HFF-Myc (cell line): ENCODE results near the gene RAD51AP2.

Experiments
- DNase-seq: peaks from one replicate; pipeline ENCODE4 v3.0.0-alpha.2; 2011; ENCODE audit warnings: low read depth; ENCODE audit errors: extremely low read depth
- H3K4me3 ChIP-seq: replicated peaks from 2 replicates; pipeline ENCODE4 v1.5.1; 2011; ENCODE audit warnings: low read depth, mild to moderate bottlenecking, control low read depth, low read length
- TF ChIP-seq, protein P1 (sequence below): IDR thresholded peaks from 2 replicates; pipeline ENCODE4 v1.5.1; 2012; ENCODE audit warnings: mild to moderate bottlenecking, low read depth, low read length, control low read depth; ENCODE audit errors: missing control alignments

Gene RAD51AP2

DNA sequence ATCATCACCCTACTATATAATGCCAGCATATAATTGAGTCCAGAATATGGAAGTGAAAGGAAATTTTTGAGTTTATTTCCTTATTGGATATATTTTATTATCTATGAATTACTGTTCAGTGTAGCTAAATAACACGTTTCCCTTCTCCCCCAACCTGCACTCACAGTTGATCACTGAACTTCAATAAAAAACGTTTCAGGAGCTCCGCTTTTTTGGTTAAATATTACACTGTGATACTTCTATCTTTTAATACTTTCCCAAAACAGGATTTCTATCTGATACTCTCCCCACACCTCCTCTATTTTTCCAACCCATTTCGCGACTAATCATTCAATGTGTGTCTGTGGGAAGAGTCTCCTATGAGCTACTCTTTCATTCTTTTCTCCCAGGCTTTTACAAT lies 29.5 kb upstream of the RAD51AP2 start:
- TF ChIP-seq, protein P1, sequence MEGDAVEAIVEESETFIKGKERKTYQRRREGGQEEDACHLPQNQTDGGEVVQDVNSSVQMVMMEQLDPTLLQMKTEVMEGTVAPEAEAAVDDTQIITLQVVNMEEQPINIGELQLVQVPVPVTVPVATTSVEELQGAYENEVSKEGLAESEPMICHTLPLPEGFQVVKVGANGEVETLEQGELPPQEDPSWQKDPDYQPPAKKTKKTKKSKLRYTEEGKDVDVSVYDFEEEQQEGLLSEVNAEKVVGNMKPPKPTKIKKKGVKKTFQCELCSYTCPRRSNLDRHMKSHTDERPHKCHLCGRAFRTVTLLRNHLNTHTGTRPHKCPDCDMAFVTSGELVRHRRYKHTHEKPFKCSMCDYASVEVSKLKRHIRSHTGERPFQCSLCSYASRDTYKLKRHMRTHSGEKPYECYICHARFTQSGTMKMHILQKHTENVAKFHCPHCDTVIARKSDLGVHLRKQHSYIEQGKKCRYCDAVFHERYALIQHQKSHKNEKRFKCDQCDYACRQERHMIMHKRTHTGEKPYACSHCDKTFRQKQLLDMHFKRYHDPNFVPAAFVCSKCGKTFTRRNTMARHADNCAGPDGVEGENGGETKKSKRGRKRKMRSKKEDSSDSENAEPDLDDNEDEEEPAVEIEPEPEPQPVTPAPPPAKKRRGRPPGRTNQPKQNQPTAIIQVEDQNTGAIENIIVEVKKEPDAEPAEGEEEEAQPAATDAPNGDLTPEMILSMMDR = no peak

GRCh38 chr2:17547237-17547636 lies 29.0 kb upstream of the RAD51AP2 start:
- DNase-seq = no peak
- no peak overlapping the region for H3K4me3 ChIP-seq
- TF ChIP-seq, protein P1 = no peak

More for the DNA sequence above, 29.5 kb upstream of the RAD51AP2 start:
- no peak for DNase-seq
- H3K4me3 ChIP-seq = no peak overlapping the region

DNA sequence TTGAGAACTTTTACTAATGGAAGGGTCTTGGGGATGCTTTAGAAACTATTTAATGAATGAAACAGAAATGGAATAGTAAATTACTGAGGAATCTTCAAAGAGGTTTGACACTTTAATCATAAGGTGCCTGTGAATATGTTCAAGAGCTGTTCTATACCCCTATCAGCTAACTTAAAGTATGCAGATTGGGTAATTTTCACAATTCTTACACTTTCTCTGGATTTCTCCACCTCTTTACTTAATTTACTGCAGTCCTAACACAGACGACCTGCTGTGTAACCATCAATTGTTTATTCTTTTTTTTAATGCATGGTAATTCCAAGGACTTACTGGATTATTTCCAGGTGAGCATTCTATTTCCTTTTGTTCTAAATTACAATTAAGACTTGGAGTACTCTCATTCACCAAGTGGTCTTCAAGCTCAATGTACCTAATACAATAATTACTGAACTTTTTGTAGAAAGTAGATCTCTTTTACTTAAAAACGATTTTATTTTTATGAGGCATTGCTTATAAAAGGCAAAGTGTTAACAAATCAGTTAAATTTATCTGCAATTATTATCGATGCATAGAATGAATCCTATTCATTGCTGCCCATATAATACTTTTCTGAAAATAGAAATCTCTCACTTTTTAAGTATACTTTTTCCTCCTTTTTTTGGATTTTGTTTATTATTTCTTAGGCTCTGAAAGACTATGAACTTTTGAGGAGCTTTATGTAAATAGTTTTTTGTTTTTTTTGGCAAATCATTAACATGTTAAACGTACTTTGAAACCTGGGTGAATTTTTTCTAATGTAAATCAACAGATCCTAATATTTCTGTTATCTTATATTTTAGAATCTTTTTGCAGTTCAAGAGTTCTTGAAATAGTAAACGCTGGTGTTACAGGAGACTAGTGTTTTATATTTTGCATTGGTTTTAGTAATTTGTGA lies 27.7 kb upstream of the RAD51AP2 start:
- no peak overlapping the region for H3K4me3 ChIP-seq
- TF ChIP-seq, protein P1 = no peak
- DNase-seq = no peak

DNA sequence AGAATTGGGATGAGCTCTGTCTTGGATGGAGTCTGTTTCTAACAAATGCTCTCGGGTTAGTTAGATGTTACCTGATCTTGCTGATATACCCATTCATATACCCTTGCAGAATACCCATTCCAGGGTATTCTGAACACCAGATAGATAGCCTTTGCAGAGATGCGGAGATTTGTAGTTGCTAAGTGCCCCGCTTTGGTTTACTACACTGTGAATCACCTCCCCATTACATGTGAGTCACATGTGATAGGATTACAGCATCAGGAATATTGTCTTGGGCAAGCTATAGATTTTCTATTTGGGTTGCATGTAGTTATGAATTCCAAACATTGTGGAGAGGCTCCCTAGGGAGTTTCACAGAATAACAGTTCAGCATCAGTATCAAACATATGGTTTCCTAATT lies 26.0 kb upstream of the RAD51AP2 start:
- no peak for DNase-seq
- TF ChIP-seq, protein P1 = no peak
- no peak overlapping the region for H3K4me3 ChIP-seq

DNA sequence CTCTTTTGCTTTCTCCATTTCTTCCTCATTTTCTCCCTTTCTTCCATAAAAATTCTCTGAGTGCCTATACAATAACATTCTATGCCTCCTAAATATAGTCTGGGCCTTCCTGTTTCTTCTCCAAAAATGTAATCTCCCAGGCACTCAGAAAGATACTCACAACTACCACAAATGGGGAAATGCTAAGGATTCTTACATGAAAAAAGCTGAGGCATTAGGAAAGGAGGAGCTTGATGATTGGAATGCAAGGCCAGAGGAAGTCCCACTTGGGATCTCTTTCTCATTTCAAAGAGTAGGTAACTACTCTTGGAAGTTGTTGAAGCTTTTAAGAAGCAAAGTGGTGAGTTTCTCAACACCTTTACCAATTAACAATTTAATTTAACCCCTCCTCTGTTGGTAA lies 25.6 kb upstream of the RAD51AP2 start:
- DNase-seq = no peak
- TF ChIP-seq, protein P1 = no peak
- H3K4me3 ChIP-seq = no peak overlapping the region

- no peak for DNase-seq
- no peak overlapping the region for H3K4me3 ChIP-seq
- TF ChIP-seq, protein P1 = no peak
Measured at GRCh38 chr2:17543131-17543660, 25.0 kb upstream of the RAD51AP2 start.

GRCh38 chr2:17542471-17542870 lies 24.2 kb upstream of the RAD51AP2 start:
- no peak overlapping the region for H3K4me3 ChIP-seq
- TF ChIP-seq, protein P1 = no peak
- DNase-seq = no peak
